SU-DHL-6 (cell line): ENCODE data around the gene XRCC1.
A peak's percentile ranks its signal among the peaks of the same experiment; 100 is the strongest.

ENCODE experiments used
- H2AFZ ChIP-seq: fragments of 200-600 bp; sonication (generic); 2 replicates; pipeline ENCODE4 v1.6.1; 2014; ENCODE audit warnings: low read depth, mild to moderate bottlenecking, moderate library complexity, mixed read lengths, antibody characterized with exemption, low read length; ENCODE audit not compliant: severe bottlenecking
- H3F3A ChIP-seq: fragments of 200-600 bp; shearing (Covaris generic); 2 replicates; pipeline ENCODE4 v1.6.0; 2016; ENCODE audit warnings: antibody characterized with exemption, mild to moderate bottlenecking; ENCODE audit not compliant: insufficient read depth
- H3K27ac ChIP-seq: fragments of 200-600 bp; sonication (generic); 2 replicates; pipeline ENCODE4 v1.5.1; 2016; ENCODE audit warnings: low read depth, mild to moderate bottlenecking, low read length, moderate library complexity, mixed read lengths
- H3K27me3 ChIP-seq: fragments of 200-600 bp; sonication (generic), shearing (Covaris generic); 2 replicates; pipeline ENCODE4 v1.6.0; 2014; ENCODE audit warnings: mild to moderate bottlenecking, low read length
- H3K36me3 ChIP-seq: fragments of 200-600 bp; sonication (generic); 2 replicates; pipeline ENCODE4 v1.6.1; 2014; ENCODE audit warnings: mild to moderate bottlenecking, low read length, mixed read lengths
- H3K4me2 ChIP-seq: fragments of 300-600, 200-600 bp; shearing (Covaris generic), sonication (generic); 2 replicates; pipeline ENCODE4 v1.6.0; 2014; ENCODE audit warnings: low read length, low read depth, mild to moderate bottlenecking; ENCODE audit not compliant: poor library complexity, severe bottlenecking
- H3K4me3 ChIP-seq: fragments of 200-600 bp; sonication (generic); 2 replicates; pipeline ENCODE4 v1.5.1; 2014; ENCODE audit warnings: antibody characterized with exemption, low read length, mild to moderate bottlenecking, mixed read lengths; ENCODE audit not compliant: insufficient read depth, poor library complexity, severe bottlenecking
- H3K79me2 ChIP-seq: fragments of 200-600 bp; sonication (generic); 2 replicates; pipeline ENCODE4 v1.6.1; 2014; ENCODE audit warnings: mild to moderate bottlenecking, low read length, moderate library complexity; ENCODE audit not compliant: insufficient read depth
- H3K9ac ChIP-seq: fragments of 200-600 bp; sonication (generic); 2 replicates; pipeline ENCODE4 v1.7.0; 2014; ENCODE audit warnings: mild to moderate bottlenecking, low read length
- H3K9me2 ChIP-seq: fragments of 200-600 bp; sonication (generic); replicated peaks from 2 replicates; pipeline ENCODE4 v1.6.1; 2014; ENCODE audit warnings: low read length; ENCODE audit not compliant: insufficient read depth
- H3K9me3 ChIP-seq: fragments of 200-600 bp; sonication (generic); 2 replicates; pipeline ENCODE4 v1.6.1; 2014; ENCODE audit warnings: low read length, mixed read lengths; ENCODE audit not compliant: insufficient read depth
- H4K20me1 ChIP-seq: fragments of 200-600 bp; sonication (generic); 2 replicates; pipeline ENCODE4 v1.6.1; 2014; ENCODE audit warnings: low read depth, mild to moderate bottlenecking, antibody characterized with exemption, low read length, moderate library complexity, mixed read lengths
- EZH2phosphoT487 ChIP-seq: fragments of 200-600 bp; sonication (generic), shearing (Covaris generic); conservative IDR thresholded peaks from 2 replicates; pipeline ENCODE4 v1.6.1; 2018; ENCODE audit warnings: mild to moderate bottlenecking, antibody characterized with exemption, low read length, moderate library complexity, mixed read lengths
- TF ChIP-seq, protein P1 (sequence below): fragments of 200-600 bp; sonication (generic); IDR thresholded peaks from one replicate; pipeline ENCODE4 v1.5.1; 2017; ENCODE audit warnings: antibody characterized with exemption, mild to moderate bottlenecking, low read length, moderate library complexity; ENCODE audit not compliant: insufficient read depth, poor library complexity, severe bottlenecking

Gene XRCC1

DNA sequence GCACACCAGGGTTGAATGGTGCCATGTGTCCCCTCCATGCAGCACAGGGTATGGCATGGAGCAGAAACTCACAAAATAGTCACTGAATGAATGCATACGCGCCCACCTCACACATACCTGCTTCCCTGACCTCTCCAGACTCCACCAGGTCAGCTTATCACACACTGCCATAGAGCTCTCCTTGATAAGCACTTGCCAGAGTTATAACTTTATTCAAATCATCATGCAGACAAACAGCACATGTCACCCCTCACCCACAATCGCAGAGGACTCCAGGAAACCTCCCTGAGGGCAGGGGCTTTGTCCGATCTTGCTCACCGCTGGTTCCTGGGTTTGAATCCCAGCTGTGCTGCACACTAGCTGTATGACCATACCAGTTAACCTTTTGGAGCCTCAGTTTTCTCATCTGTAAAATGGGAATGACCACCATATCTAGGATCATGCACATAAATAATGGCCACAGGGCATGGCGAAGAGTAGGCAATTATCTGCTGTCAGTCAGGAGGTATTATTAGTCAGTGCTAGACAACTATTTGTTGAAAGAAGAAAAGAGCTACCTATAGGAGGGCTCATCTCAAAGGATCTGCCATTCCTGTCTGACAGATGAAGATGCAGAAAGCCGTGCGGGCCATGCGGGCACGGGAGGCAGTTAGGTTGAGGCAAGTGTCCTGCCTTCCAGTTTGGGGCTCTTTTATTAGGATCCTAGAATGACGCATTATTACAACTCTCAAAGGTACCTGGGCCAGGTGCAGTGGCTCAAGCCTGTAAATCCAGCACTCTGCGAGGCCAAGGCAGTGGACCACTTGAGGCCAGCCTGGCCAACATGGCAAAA lies 14.0 kb downstream of the XRCC1 start:
- Histone ChIP-seq H3K4me3 (no peak overlapping the region), H3K27me3 (no peaks in the 10 kb centered on the region), H3K27ac (no peak overlapping the region), H3K9me3 (no peaks in the 10 kb centered on the region), H2AFZ (no peak overlapping the region), H3K36me3 (no peaks in the 10 kb centered on the region), H3K9me2 (no peaks in the 10 kb centered on the region), H4K20me1 (no peaks in the 10 kb centered on the region), H3F3A (peaks cover 9% of the 10 kb centered on the region; the same call in 1 of the 2 replicates), H3K4me2 (no peak overlapping the region), H3K79me2 (peaks cover 7% of the 10 kb centered on the region; the same call in 1 of the 2 replicates), H3K9ac (no peak overlapping the region)
- TF ChIP-seq, protein P1, sequence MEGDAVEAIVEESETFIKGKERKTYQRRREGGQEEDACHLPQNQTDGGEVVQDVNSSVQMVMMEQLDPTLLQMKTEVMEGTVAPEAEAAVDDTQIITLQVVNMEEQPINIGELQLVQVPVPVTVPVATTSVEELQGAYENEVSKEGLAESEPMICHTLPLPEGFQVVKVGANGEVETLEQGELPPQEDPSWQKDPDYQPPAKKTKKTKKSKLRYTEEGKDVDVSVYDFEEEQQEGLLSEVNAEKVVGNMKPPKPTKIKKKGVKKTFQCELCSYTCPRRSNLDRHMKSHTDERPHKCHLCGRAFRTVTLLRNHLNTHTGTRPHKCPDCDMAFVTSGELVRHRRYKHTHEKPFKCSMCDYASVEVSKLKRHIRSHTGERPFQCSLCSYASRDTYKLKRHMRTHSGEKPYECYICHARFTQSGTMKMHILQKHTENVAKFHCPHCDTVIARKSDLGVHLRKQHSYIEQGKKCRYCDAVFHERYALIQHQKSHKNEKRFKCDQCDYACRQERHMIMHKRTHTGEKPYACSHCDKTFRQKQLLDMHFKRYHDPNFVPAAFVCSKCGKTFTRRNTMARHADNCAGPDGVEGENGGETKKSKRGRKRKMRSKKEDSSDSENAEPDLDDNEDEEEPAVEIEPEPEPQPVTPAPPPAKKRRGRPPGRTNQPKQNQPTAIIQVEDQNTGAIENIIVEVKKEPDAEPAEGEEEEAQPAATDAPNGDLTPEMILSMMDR: no peak
- TF ChIP-seq EZH2phosphoT487: no peak

- Histone ChIP-seq H2AFZ (no peak overlapping the region), H3K4me3 (no peak overlapping the region), H3K36me3 (no peaks in the 10 kb centered on the region), H3K27me3 (no peaks in the 10 kb centered on the region), H3K9ac (no peak overlapping the region), H3F3A (peaks cover 9% of the 10 kb centered on the region; the same call in 1 of the 2 replicates), H3K27ac (no peak overlapping the region), H3K4me2 (no peak overlapping the region), H3K9me3 (no peaks in the 10 kb centered on the region), H4K20me1 (no peaks in the 10 kb centered on the region), H3K9me2 (no peaks in the 10 kb centered on the region), H3K79me2 (peaks cover 7% of the 10 kb centered on the region; the same call in 1 of the 2 replicates)
- no peak for TF ChIP-seq EZH2phosphoT487
- TF ChIP-seq, protein P1: no peak
Measured at GRCh38 chr19:43560687-43561086, 14.6 kb downstream of the XRCC1 start.

DNA sequence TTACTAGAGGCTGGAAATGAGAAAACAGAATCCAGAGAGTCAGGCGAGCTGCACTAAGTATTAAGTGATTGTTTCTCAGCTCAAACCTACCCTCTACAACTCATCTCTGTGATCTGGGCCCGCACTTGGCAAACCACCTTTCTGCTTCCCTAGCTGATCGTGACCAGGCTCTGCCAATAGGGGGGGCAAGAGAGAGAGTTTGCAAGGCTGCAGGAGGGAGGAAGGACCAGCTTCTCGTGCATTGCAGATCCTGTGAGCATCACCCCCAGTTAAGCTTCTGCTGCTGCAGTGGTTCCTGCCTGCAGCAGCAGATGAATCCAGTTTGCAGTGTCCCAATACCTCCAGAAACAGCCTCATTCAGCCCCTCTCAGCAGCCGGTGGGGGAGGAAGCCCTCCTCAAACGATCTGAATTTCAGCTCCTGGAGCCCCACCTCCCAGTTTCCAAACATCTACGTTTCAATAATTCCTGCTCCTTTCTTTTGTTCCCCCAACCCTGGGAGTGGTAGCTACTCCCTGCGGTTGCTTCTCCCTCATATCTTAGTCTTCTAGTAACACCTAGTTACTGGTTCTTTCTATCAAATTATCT lies 20.0 kb downstream of the XRCC1 start:
- H3K27ac ChIP-seq: no peak overlapping the region
- H3K9ac ChIP-seq: no peak overlapping the region
- H3K79me2 ChIP-seq: no peaks in the 10 kb centered on the region
- H3K4me2 ChIP-seq: no peak overlapping the region
- no peaks in the 10 kb centered on the region for H3K36me3 ChIP-seq
- no peak overlapping the region for H2AFZ ChIP-seq
- H4K20me1 ChIP-seq: no peaks in the 10 kb centered on the region
- TF ChIP-seq EZH2phosphoT487: no peak
- TF ChIP-seq, protein P1: peak; percentile 69
- no peaks in the 10 kb centered on the region for H3F3A ChIP-seq
- no peaks in the 10 kb centered on the region for H3K9me2 ChIP-seq
- no peaks in the 10 kb centered on the region for H3K9me3 ChIP-seq
- H3K4me3 ChIP-seq: no peak overlapping the region
- H3K27me3 ChIP-seq: no peaks in the 10 kb centered on the region
